Caki2 (cell line): ENCODE data around the gene SRC. TPM values are rescaled to one million over a fixed set of nuclear protein-coding genes. Genes with fewer than 3 reads are reported as not detected.
"Not testable (repeated sequence)": the region's sequence is repeated elsewhere in the genome, so short reads cannot be mapped to it uniquely, and the experiment has no call there.

Experiments
- DNase-seq: peaks from one replicate; pipeline ENCODE4 v3.0.0-alpha.2; 2015; ENCODE audit warnings: low read depth
- in situ Hi-C: cut with HindIII; loops from 2 replicates; pipeline ENCODE4 v1.10.0; 2016; ENCODE audit warnings: low sequenced_read_pairs, low pct_unique_long_range_greater_than_20kb, mixed read lengths
- total RNA-seq: library from RNA; depleted of rRNA; stranded (reverse); fragments of >200 nt; shearing (Covaris generic); gene quantifications from 2 replicates; pipeline ENCODE4 v1.2.3, GENCODE V29; 2014; ENCODE audit warnings: low replicate concordance

SRC gene
- total RNA-seq, 1 experiment from 2014 or later: 153 TPM

- in situ Hi-C loops, DNase-seq: not testable (repeated sequence)
Observed at GRCh38 chr20:37371845-37372244, 25.9 kb downstream of the SRC start.

- DNase-seq: no peak
- in situ Hi-C loops: no loop called here
Observed at GRCh38 chr20:37372441-37372840, 26.5 kb downstream of the SRC start.

GRCh38 chr20:37373020-37373598 lies 27.2 kb downstream of the SRC start:
- in situ Hi-C loops: no loop called here
- DNase-seq: no peak

- in situ Hi-C loops: no loop called here
- no peak for DNase-seq
Observed at GRCh38 chr20:37375227-37375626, 29.3 kb downstream of the SRC start.

GRCh38 chr20:37376324-37376723 lies 30.4 kb downstream of the SRC start:
- no peak for DNase-seq
- in situ Hi-C loops: no loop called here

GRCh38 chr20:37376791-37377190 lies 30.9 kb downstream of the SRC start:
- no peak for DNase-seq
- in situ Hi-C loops: no loop called here

GRCh38 chr20:37377346-37378081 lies 31.6 kb downstream of the SRC start:
- DNase-seq: peak; percentile 47
- in situ Hi-C loops: no loop called here

- no peak for DNase-seq
- in situ Hi-C loops: no loop called here
Observed at GRCh38 chr20:37378420-37378784, 32.5 kb downstream of the SRC start.

GRCh38 chr20:37378785-37379598 lies 33.1 kb downstream of the SRC start:
- in situ Hi-C loops: no loop called here

GRCh38 chr20:37379967-37380828 lies 34.3 kb downstream of the SRC start:
- DNase-seq: peak; percentile 59
- in situ Hi-C loops: no loop called here

More at GRCh38 chr20:37378785-37379598, 33.1 kb downstream of the SRC start:
- DNase-seq: peak; percentile 92

- no peak for DNase-seq
- in situ Hi-C loops: no loop called here
Observed at GRCh38 chr20:37380864-37381579, 35.1 kb downstream of the SRC start.

- in situ Hi-C loops: no loop called here
- no peak for DNase-seq
Observed at GRCh38 chr20:37381621-37382471, 35.9 kb downstream of the SRC start.

GRCh38 chr20:37382482-37383120 lies 36.7 kb downstream of the SRC start:
- DNase-seq: no peak
- in situ Hi-C loops: no loop called here

- in situ Hi-C loops: no loop called here
Observed at GRCh38 chr20:37383229-37383989, 37.5 kb downstream of the SRC start.

GRCh38 chr20:37384683-37385174 lies 38.8 kb downstream of the SRC start:
- peak; percentile 79 for DNase-seq
- in situ Hi-C loops: no loop called here

More at GRCh38 chr20:37383229-37383989, 37.5 kb downstream of the SRC start:
- DNase-seq: peak; percentile 95

- in situ Hi-C loops: no loop called here
- no peak for DNase-seq
Observed at GRCh38 chr20:37385176-37385575, 39.2 kb downstream of the SRC start.
